ENCODE results near the gene PIPOX. TPM values are rescaled to one million over a fixed set of nuclear protein-coding genes. Genes with fewer than 3 reads are reported as not detected.

PIPOX gene
- total RNA-seq, 2 donors from 2014 or later: 3.2 to 5.0 TPM

- Mint-ChIP-seq H3K27ac (no peak overlapping the region), H3K9me3 (no peaks in the 10 kb centered on the region), H3K4me1 (ENCODE audit: low read depth in 2 of 2) (peaks cover 0 to 4% of the 10 kb centered on the region in 2 donors), H3K4me3 (no peak overlapping the region), H3K36me3 (no peaks in the 10 kb centered on the region), H3K27me3 (no peaks in the 10 kb centered on the region)
- ATAC-seq: no peak
- no peak for DNase-seq (ENCODE audit: low spot score)
Measured at GRCh38 chr17:29095439-29095838, 52.5 kb downstream of the PIPOX start.

- no peak for ATAC-seq
- Mint-ChIP-seq H3K27ac (no peak overlapping the region), H3K27me3 (no peaks in the 10 kb centered on the region), H3K4me3 (no peak overlapping the region), H3K36me3 (no peaks in the 10 kb centered on the region), H3K4me1 (ENCODE audit: low read depth in 2 of 2) (peaks cover 0 to 4% of the 10 kb centered on the region in 2 donors), H3K9me3 (no peaks in the 10 kb centered on the region)
- DNase-seq (ENCODE audit: low spot score): no peak
Measured at GRCh38 chr17:29096094-29096493, 53.2 kb downstream of the PIPOX start.

- ATAC-seq (no peak), DNase-seq (ENCODE audit: low spot score) (no peak)
- H3K27ac Mint-ChIP-seq: peak overlapping the region in 1 of 2 donors; percentile 63
- H3K36me3 Mint-ChIP-seq: peaks cover 5% of the 10 kb centered on the region
- no peaks in the 10 kb centered on the region for H3K9me3 Mint-ChIP-seq
- H3K27me3 Mint-ChIP-seq: no peaks in the 10 kb centered on the region
- H3K4me3 Mint-ChIP-seq: no peak overlapping the region
- peaks cover 0 to 10% of the 10 kb centered on the region in 2 donors for H3K4me1 Mint-ChIP-seq (ENCODE audit: low read depth in 2 of 2)
Measured at GRCh38 chr17:29099527-29099926, 56.6 kb downstream of the PIPOX start.

- Mint-ChIP-seq H3K36me3 (peaks cover 6% of the 10 kb centered on the region), H3K27me3 (no peaks in the 10 kb centered on the region), H3K4me3 (no peak overlapping the region), H3K27ac (no peak overlapping the region), H3K4me1 (ENCODE audit: low read depth in 2 of 2) (peaks cover 0 to 10% of the 10 kb centered on the region in 2 donors), H3K9me3 (no peaks in the 10 kb centered on the region)
- DNase-seq (ENCODE audit: low spot score) (no peak), ATAC-seq (no peak)
Measured at GRCh38 chr17:29100296-29100695, 57.4 kb downstream of the PIPOX start.

- DNase-seq (ENCODE audit: low spot score) (no peak), ATAC-seq (no peak)
- H3K4me1 Mint-ChIP-seq (ENCODE audit: low read depth in 2 of 2): peaks cover 0 to 10% of the 10 kb centered on the region in 2 donors
- no peak overlapping the region for H3K27ac Mint-ChIP-seq
- no peak overlapping the region for H3K4me3 Mint-ChIP-seq
- no peaks in the 10 kb centered on the region for H3K9me3 Mint-ChIP-seq
- H3K36me3 Mint-ChIP-seq: peaks cover 6% of the 10 kb centered on the region
- H3K27me3 Mint-ChIP-seq: no peaks in the 10 kb centered on the region
Measured at GRCh38 chr17:29102046-29102445, 59.1 kb downstream of the PIPOX start.

- H3K9me3 Mint-ChIP-seq: no peaks in the 10 kb centered on the region
- no peak overlapping the region for H3K27ac Mint-ChIP-seq
- no peaks in the 10 kb centered on the region for H3K27me3 Mint-ChIP-seq
Measured at GRCh38 chr17:29102741-29103181, 59.8 kb downstream of the PIPOX start.

GRCh38 chr17:29103341-29103740, 60.4 kb downstream of the PIPOX start:
- DNase-seq (ENCODE audit: low spot score): no peak
- Mint-ChIP-seq H3K4me3 (no peak overlapping the region), H3K27me3 (no peaks in the 10 kb centered on the region), H3K4me1 (ENCODE audit: low read depth in 2 of 2) (peaks cover 0 to 6% of the 10 kb centered on the region in 2 donors), H3K27ac (no peak overlapping the region), H3K9me3 (no peaks in the 10 kb centered on the region), H3K36me3 (peaks cover 6% of the 10 kb centered on the region)
- no peak for ATAC-seq

More at GRCh38 chr17:29102741-29103181, 59.8 kb downstream of the PIPOX start:
- Mint-ChIP-seq H3K4me3 (no peak overlapping the region), H3K4me1 (ENCODE audit: low read depth in 2 of 2) (peaks cover 0 to 7% of the 10 kb centered on the region in 2 donors), H3K36me3 (peaks cover 6% of the 10 kb centered on the region)
- ATAC-seq: no peak
- no peak for DNase-seq (ENCODE audit: low spot score)

Other genes with a start within 250 kb of the PIPOX start
- gene FAM222B, start 200.4 kb upstream of the PIPOX start, total RNA-seq: 10 to 100 TPM; 21.7 to 23.5 TPM
- gene ERAL1, start 188.1 kb upstream of the PIPOX start, total RNA-seq: 100 to 1,000 TPM in 1 of 2 donors, 10 to 100 TPM in 1; 55.9 to 105 TPM
- gene FLOT2, start 145.4 kb upstream of the PIPOX start, total RNA-seq: 10 to 100 TPM; 79.3 to 95.8 TPM
- 10 to 100 TPM; 22.5 to 26.1 TPM for gene DHRS13, start 140.1 kb upstream of the PIPOX start, total RNA-seq
- gene PHF12, start 91.6 kb upstream of the PIPOX start, total RNA-seq: 10 to 100 TPM; 68.0 to 72.2 TPM
- not detected for gene SEZ6, start 37.1 kb upstream of the PIPOX start, total RNA-seq
- 10 to 100 TPM; 56.7 to 60.9 TPM for gene MYO18A, start 137.3 kb downstream of the PIPOX start, total RNA-seq
- gene CRYBA1, start 203.7 kb downstream of the PIPOX start, total RNA-seq: not detected